Measurements from ENCODE around the gene CALM1.

CALM1 gene

DNA sequence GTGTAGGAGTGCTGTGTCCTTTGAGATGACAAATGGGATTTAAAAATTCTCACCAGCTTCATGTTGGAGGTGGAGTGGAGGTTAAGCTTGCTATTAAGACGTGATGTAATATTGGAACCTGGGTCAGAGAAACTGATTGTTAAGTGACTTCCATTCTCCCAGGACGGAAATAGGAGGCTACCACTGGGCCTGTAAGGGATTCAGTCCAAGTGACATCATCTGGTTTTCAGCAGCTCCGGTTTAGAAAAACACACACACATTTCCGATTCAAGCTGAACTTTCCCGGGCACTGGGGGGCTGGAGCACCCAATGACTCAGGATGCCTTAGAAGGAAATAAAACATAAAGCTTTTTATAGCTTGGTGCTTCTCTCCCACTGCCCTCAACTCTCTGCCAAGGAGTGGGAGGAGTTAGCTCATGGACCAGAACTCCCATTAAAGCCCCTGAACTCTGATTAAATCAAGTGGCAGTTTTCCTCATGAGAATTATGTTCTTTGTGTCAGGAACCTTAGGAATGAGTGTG lies 12.4 kb downstream of the CALM1 start:
- peak; percentile 64 for DNase-seq (ENCODE audit: low spot score)

DNA sequence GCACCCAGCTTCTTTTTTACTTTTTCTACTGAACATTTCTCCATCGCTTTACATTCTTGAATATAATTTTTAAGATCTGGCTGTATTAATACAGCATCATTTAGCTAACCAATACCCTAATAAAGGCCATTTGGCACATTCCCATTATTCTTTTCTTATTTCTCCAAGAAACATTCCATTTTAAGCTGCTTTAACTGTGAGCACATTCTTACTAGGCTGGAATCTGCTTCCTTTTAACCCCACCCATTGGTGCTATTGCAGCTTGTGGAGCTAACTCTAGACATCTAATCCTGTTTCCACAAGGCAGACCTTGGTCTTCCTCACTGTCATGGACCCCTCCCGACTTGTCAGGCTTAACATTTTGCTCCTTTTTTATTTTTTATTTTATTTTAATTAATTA lies 15.2 kb downstream of the CALM1 start:
- no peak for DNase-seq (ENCODE audit: low spot score)

DNA sequence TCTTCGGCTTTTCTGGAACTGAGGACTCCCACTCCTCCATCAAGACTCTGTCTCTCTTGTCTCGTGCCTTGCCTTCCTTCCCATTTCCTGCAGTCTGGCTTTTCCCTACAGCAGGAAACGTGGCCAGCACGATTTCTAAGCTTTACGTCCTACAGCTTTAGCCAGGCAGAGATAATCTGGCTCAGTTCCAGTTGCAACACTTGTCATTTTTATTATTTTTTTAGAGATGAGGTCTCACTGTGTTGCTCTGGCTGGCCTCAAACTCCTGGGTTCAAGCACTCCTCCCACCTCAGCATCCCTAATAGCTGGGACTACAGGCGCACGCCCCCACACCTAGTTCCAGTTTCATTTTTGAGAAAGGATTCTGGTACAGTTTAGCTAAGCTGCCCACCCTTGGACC lies 19.9 kb downstream of the CALM1 start:
- no peak for DNase-seq (ENCODE audit: low spot score)

GRCh38 chr14:90418053-90418452 lies 21.2 kb downstream of the CALM1 start:
- no peak for DNase-seq (ENCODE audit: low spot score)

DNA sequence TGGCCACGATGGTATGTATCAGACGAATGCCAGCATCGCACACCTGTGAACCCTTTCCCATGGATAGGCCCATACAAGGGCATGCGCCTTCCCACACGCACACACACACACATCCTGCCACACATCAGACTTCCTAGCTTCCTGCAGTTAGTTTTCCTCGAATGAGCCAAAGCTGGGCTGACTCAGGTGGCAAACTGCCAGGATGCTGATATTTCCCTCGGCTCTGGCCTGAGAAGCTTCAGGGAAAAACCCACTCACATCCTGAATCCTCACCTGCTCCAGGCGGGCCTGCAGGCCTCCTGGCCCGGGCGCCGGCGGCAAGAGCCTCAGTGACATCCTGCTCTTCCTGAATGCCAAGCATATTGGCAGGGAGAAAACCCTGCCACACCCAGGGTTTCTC lies 22.4 kb downstream of the CALM1 start:
- peak; percentile 26 for DNase-seq (ENCODE audit: low spot score)

DNA sequence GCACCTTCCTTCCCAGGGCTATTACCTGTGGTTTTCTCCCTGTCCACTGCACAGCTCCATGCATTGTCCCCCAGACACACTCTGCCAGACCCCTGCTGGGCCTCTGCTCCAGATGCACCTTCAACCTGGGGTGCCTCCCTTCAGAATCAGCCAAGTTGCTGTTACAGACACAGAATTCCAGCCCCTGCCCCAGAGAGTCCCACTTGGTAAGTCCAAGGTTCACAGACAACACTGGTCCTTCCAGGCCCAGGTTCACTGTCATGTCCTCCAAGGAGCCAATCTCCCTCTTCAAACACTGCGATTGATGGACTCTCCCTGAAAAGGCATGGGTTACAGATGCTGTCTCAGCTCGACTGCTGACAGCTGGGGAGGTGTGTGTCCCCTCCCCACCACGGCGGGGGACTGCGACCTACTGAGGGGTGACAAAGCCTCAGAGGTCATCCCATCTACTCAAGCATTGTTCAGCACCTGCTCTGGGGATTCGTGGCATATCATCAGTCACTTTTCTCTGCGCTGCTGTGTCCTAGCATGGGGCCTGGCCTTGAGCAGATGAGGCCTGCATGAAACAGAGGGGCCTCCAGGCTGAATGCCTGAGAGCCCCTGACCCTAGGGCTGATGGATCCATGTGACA lies 24.3 kb downstream of the CALM1 start:
- DNase-seq (ENCODE audit: low spot score), result no peak

GRCh38 chr14:90421632-90422020 lies 24.8 kb downstream of the CALM1 start:
- no peak for DNase-seq (ENCODE audit: low spot score)

DNA sequence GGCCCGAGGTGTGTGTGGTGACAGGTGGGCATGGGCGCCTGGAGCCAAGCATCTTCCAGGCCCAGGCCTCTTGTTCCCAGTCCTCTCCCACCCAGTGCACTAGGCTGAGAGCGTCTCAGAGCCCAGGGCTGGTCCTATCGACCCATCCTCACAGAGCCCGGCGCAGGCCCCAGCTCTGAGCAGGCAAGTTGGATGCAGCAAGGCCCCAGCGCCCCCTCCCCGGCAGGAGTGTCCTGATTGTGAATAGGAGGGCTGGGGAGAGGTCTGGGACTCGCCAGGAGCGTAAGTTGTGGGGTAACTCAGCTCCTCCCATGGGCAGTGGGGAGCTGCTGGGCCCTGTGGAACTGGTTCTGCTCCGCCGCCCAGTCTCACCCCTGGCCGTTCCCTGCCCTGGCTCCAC lies 26.3 kb downstream of the CALM1 start:
- DNase-seq (ENCODE audit: low spot score), result no peak

DNA sequence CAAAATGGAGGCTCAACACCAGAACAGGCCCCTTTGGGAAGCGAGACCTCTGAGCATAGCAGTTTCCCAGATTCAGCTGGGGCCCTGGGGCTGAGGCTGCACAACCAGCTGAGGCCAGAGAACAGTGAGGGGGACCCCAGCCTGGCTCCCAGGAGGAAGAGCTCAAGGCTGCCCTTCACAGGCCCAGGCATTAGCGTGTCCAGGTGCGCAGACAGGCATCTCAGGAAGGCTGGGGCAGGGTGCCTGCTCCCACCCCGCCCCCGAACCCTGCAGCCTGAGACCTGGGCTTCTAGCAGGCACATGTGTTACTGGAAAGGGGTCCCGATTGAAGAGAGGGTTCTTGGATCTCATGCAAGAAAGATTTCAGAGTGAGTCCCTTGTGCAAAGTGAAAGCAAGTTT lies 27.2 kb downstream of the CALM1 start:
- DNase-seq (ENCODE audit: low spot score), result no peak

GRCh38 chr14:90424686-90425372 lies 28.0 kb downstream of the CALM1 start:
- no peak for DNase-seq (ENCODE audit: low spot score)

GRCh38 chr14:90425373-90425879 lies 28.6 kb downstream of the CALM1 start:
- no peak for DNase-seq (ENCODE audit: low spot score)

DNA sequence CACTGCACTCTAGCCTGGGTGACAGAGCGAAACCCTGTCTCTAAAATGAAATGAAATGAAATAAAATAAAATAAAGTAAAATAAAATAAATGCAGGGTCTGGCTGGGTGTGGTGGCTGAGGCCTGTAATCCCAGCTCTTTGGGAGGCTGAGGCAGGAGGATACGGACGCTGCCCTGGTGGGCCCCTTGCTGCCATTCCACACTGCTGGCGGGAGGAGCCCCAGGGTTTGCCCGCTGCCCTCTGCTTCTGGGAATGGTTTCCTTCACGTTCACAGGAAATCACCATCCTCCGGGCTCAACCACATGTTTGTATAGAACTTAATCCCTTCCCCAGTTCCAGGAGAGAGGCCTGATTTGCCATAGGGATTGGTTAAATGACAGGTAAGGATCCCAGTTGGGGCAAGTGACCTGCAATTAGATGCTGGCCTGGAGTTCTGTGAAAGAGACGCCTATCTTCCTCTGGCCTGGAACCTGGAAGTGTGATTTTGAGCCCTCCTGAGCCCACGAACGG lies 29.3 kb downstream of the CALM1 start:
- DNase-seq (ENCODE audit: low spot score), result no peak

- DNase-seq (ENCODE audit: low spot score), result no peak
Measured at GRCh38 chr14:90426663-90427062, 29.8 kb downstream of the CALM1 start.

DNA sequence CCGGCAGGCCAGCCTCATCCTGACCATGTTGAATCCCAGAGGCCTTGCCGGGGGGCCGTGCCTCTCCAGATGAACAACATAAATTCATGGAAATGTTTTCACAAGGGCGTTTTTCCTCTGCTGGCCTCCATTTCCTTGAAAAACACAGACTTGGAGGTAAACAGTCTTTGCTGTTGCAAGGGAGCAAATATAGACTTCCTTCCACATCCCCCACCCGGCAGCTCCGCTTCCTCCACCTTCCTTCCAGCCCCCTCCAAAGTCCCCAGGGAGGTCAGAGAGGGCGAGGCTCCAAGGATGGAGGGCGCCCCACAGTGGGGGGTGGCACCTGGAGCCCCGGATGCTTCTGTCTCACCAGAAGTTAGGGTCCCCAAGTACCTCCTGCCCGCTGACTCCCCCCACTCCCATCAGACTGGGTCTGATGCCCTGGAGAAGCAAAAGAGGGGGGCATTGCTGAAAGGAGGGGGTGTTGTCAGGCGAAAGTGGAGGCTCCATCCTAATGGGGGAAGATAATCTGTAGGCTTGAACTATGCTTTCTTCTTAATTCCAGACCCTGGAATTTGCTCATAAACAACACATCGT lies 31.1 kb downstream of the CALM1 start:
- no peak for DNase-seq (ENCODE audit: low spot score)

GRCh38 chr14:90428676-90429075 lies 31.8 kb downstream of the CALM1 start:
- DNase-seq (ENCODE audit: low spot score), result no peak

- DNase-seq (ENCODE audit: low spot score), result no peak
Measured at GRCh38 chr14:90429236-90429635, 32.4 kb downstream of the CALM1 start.

- DNase-seq (ENCODE audit: low spot score), result no peak
Measured at GRCh38 chr14:90429754-90430153, 32.9 kb downstream of the CALM1 start.

- DNase-seq (ENCODE audit: low spot score), result no peak
Measured at GRCh38 chr14:90434370-90435020, 37.7 kb downstream of the CALM1 start.

GRCh38 chr14:90438841-90439240 lies 42.0 kb downstream of the CALM1 start:
- DNase-seq (ENCODE audit: low spot score), result no peak

DNA sequence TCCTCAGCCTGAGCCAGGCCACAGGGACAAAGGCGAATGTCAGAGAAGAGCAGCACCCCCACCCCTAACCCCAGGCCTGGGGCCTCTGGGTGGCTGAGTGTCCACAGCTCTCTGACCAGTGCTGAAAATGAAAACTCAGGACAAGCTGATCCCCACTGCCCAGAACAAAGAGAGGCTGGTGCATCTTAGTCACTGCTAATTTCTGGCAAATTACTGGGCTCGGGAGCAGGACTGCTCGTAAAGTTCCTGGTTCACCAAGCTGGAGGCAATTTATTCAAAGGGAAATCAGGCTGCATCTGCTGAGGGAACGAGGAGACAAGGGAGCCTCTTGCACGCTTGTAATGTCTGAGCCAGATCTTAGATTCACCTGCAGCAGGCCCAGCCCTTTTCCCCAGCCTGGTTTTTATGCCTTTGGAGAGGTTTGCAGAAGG lies 43.2 kb downstream of the CALM1 start:
- DNase-seq (ENCODE audit: low spot score), result no peak

- no peak for DNase-seq (ENCODE audit: low spot score)
Measured at GRCh38 chr14:90440592-90440991, 43.8 kb downstream of the CALM1 start.

DNA sequence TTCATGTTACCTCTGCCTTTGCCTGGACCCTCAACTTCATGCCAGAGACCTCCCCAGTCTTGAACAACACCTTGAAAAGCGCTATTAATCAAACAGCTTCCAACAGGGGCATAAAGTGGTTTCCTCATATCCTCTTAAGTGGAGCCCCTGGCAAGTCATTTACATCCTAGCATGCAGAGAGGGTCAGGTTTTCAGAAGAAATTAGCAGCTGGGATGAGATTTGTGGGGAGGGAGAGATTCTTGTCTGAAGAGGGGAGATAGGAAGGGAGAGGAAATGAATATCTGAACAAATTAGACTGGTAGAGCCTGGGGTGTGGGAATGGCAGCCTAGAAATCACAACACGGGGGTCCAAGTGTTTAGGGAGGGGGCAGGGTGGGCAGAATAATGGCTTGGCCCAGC lies 45.6 kb downstream of the CALM1 start:
- DNase-seq (ENCODE audit: low spot score), result no peak

Measured in pons (tissue), 1 donor.